ENCODE results near the gene HEMGN. TPM values are rescaled to one million over a fixed set of nuclear protein-coding genes. Genes with fewer than 3 reads are reported as not detected.
"Not testable (repeated sequence)": the region's sequence is repeated elsewhere in the genome, so short reads cannot be mapped to it uniquely, and the experiment has no call there.

HEMGN gene
- total RNA-seq, 1 experiment from 2014 or later: not detected

DNA sequence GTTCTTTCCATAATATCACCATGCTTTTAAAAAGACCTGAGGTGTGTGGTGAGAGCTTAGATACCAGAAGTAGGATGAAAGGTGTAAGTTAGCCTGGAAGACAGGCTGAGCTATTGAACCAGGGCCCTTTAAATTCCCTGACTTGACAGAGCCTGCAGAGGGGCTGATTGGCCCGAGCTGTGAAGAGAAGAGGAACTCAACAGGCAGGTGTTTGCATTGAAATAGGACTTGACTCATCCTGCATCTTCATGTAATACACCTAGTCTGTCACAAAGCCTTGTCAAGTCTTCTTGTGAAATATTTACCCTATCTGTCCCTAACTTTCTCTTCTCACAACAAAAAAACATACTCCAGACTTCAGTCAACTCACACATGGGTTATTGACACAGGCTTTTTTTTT lies 28.5 kb upstream of the HEMGN start:
- DNase-seq (ENCODE audit: low spot score): no peak

GRCh38 chr9:97964901-97965300 lies 26.9 kb upstream of the HEMGN start:
- DNase-seq (ENCODE audit: low spot score): no peak

GRCh38 chr9:97963232-97963631 lies 25.3 kb upstream of the HEMGN start:
- DNase-seq (ENCODE audit: low spot score): no peak

GRCh38 chr9:97962575-97962974 lies 24.6 kb upstream of the HEMGN start:
- DNase-seq (ENCODE audit: low spot score): no peak

GRCh38 chr9:97962136-97962535 lies 24.2 kb upstream of the HEMGN start:
- no peak for DNase-seq (ENCODE audit: low spot score)

GRCh38 chr9:97961361-97961760 lies 23.4 kb upstream of the HEMGN start:
- no peak for DNase-seq (ENCODE audit: low spot score)

DNA sequence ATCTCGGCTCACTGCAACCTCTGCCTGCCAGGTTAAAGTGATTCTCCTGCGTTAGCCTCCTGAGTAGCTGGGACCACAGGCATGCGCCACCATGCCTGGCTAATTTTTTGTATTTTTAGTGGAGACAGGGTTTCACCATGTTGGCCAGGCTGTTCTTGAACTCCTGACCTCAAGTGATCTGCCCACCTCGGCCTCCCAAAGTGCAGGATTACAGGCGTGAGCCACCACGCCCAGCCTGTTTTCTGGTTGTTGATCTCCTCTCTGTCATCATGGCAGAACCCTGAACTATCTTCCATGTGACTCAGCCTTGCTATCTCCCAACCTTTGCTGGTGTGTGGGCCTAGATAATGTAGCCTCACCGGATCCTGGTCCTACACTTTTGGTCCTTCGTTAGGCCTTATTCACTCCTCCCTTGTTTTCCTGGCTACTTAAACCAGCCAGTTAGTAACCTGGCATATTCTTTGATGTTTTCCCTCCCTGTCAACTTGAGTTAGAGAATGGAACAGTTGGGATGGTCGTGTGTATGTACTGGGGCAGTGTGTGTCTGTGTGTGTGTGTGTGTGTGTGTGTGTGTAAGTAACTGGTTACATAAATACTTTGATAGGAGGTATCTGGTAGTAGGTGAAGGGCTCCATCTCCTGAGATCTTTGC lies 22.8 kb upstream of the HEMGN start:
- DNase-seq (ENCODE audit: low spot score): not testable (repeated sequence)

GRCh38 chr9:97959585-97959984 lies 21.6 kb upstream of the HEMGN start:
- DNase-seq (ENCODE audit: low spot score): no peak

GRCh38 chr9:97958812-97959511 lies 21.0 kb upstream of the HEMGN start:
- DNase-seq (ENCODE audit: low spot score): no peak

DNA sequence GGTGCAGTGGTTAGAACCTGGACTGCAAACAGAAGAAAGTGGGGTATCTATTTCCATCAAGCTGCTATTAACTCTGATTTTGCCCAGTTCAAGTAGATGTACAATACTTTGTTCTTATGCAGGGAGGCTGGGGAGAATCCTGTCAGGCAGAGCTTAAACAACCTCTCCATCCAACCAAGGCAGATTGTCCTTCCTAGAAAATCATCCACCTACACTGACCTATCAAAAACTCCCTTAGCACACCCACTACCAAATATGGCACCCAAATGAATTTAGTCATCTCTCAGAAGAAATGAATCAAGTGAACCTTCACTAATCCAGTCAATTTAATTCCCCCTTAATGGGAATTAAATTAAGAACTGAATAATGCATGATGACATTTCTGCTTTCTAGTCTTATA lies 18.4 kb upstream of the HEMGN start:
- DNase-seq (ENCODE audit: low spot score): no peak

- peak; percentile 72 for DNase-seq (ENCODE audit: low spot score)
Observed at GRCh38 chr9:97954550-97954989, 16.6 kb upstream of the HEMGN start.

GRCh38 chr9:97950873-97951272 lies 12.9 kb upstream of the HEMGN start:
- DNase-seq (ENCODE audit: low spot score): peak; percentile 22

DNA sequence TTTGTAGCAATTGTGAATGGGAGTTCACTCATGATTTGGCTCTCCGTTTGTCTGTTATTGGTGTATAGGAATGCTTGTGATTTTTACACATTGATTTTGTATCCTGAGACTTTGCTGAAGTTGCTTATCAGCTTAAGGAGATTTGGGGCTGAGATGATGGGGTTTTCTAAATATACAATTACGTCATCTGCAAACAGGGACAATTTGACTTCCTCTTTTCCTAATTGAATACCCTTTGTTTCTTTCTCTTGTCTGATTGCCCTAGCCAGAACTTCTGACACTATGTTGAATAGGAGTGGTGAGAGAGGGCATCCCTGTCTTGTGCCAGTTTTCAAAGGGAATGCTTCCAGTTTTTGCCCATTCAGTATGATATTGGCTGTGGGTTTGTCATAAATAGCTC lies 9.1 kb upstream of the HEMGN start:
- not testable (repeated sequence) for DNase-seq (ENCODE audit: low spot score)

DNA sequence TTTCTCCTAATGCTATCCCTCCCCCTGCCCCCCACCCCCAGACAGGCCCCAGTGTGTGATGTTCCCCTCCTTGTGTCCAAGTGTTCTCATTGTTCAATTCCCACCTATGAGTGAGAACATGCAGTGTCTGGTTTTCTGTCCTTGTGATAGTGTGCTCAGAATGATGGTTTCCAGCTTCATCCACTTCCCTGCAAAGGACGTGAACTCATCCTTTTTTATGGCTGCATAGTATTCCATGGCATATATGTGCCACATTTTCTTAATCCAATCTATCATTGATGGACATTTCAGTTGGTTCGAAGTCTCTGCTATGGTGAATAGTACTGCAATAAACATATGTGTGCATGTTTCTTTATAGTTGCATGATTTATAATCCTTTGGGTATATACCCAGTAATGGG lies 7.5 kb upstream of the HEMGN start:
- DNase-seq (ENCODE audit: low spot score): not testable (repeated sequence)

- DNase-seq (ENCODE audit: low spot score): no peak
Observed at GRCh38 chr9:97944612-97945011, 6.6 kb upstream of the HEMGN start.

DNA sequence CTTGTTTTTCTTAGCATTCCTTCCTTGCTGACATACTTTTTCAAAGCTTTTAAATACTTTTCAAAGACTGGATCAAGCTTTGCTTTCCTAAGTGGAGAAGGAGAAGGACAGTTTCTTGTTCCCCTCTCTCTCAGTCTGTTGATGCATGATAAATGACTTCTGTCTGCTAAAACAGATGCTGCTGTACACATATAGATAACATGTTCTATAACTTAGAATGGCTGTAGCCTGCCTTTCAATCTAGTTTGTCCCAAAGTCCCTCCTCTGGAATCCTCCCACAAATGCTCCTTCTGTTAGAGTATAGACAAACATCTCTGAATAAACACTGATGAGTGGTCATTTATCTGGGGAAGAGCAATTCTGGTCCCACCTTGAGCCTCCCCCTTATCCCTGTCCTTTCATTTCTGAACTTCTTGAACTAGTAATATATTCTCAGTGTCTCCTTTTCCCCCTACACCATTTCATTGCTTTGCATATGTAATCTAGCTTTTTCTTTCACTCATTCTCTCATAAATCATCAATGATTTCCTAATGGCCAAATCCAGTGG lies 5.4 kb upstream of the HEMGN start:
- no peak for DNase-seq (ENCODE audit: low spot score)

DNA sequence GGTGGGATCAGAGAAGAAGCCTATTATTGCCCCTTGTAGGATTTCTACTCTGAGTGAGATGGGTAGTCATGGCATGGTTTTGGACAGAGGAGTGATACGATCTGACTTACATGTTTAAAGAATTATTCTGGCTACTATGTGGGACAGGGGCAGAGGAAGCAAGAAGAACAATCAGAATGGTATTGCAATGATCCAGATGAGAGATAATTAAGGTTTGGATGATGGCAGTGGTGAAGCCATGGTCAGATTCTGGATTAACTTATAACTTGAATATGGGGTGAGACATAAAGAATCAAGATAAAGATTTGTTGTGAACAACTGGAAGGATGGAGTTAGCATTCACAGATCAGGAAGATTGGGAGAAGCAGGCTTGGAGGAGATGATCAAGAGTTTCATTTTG lies 3.4 kb upstream of the HEMGN start:
- DNase-seq (ENCODE audit: low spot score): no peak

DNA sequence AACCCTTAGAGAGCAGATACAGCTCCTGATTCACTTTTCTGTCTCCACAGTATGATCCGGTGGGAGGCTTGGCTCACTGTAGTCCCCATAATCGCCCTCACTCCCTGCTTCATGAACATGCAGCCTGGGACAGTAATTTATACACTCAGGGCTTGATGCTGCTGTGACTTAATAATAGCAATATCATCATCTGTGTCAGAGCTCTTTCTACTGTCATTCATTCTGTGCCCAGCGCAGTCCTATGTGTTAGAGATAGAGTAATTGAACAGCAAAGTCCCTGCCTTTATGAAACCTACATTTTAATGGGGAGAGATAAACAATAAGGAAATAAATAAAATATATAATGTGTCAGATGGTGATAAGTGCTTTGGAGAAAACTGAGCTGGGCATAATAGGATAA lies 2.8 kb upstream of the HEMGN start:
- no peak for DNase-seq (ENCODE audit: low spot score)

GRCh38 chr9:97940233-97940632 lies 2.3 kb upstream of the HEMGN start:
- no peak for DNase-seq (ENCODE audit: low spot score)

DNA sequence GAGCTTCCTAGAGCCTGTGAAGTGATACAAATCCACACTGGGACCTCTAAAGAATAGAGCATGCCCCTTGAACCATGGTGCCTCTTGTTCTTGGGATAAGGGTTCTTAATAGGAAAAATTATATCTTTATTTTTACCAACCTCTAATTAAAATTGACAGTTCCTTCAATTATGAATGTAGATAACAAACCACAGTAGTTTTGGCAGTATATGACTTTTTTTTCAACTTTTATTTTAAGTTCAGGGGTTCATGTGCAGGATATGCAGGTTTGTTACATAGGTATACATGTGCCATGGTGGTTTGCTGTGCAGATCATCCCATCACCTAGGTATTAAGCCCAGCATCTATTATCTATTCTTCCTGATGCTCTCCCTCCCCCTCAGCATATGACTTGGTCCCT lies 974 bp downstream of the HEMGN start:
- no peak for DNase-seq (ENCODE audit: low spot score)

DNA sequence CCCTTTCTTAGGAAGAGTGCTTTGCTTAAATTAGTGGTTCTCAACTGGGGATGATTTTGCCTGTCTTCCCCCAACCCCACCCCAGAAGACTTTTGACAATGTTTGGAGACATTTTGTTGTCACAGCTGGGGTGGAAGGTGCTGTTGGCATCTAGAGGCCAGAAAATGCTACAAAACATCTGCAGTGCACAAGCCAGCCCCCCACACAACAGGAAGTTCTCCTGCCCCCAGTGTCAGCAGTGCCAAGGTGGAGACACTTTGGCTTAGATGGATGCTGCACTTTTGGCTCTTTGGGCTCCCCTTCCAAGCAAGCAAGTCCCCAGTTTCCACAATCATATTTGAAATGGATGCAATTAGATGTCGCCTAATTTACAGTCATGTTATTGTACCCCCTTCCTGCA lies 2.7 kb downstream of the HEMGN start:
- DNase-seq (ENCODE audit: low spot score): no peak

DNA sequence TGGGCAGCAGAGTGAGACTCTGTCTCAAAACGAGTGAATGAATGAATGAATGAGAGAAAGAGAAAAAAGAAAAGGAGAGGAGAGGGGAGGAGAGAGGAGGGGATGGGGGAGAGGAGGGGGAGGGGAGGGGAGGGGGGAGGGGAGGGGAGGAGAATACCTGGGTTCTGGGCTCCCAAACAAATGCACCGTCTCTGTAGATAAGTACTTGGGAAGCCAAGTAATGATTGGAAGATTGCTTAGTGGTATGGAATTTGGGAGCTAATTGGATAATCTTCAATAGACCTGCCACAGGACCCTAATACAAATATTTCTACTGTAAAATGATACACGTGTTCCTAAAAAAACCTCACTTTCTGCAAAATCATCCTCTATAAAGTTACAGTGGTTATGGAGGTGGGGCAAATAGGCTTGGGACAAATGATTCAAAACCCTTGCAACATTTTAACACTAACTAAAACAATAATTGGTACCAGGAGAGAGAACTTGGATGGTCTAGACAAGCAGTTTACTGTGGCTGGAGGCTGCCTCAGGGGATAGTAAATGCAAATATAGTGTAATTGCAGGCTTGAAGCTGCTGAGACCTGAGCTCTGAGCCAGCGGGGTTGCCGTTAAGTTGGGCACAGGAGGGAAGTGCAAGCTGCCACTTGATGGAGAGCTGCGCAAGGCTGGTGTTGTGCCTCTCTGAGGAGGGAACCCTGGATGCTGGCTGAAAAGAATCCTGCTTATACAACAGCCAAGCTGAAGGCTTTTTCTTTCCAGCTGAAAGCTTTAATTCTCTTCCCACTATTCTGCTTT lies 3.5 kb downstream of the HEMGN start:
- DNase-seq (ENCODE audit: low spot score): no peak
